Lower leg skin (tissue), 4 donors: ENCODE results near the gene JAML. TPM values are rescaled to one million over a fixed set of nuclear protein-coding genes. Genes with fewer than 3 reads are reported as not detected.

Source experiments
- DNase-seq, 2 donors: peaks; one replicate each; pipeline ENCODE4 v3.0.0-alpha.2; 2019; ENCODE audit warnings: low spot score in 2 of 2
- H3K4me3 ChIP-seq: fragments of 200-600 bp; sonication (generic); 2 replicates; pipeline ENCODE4 v1.5.1; 2017; ENCODE audit warnings: mild to moderate bottlenecking, low read depth; ENCODE audit not compliant: poor library complexity, severe bottlenecking
- CTCF ChIP-seq, 3 donors: fragments of 450-650 bp; IDR thresholded peaks; one replicate each; pipeline ENCODE4 v1.5.1; 2016; ENCODE audit warnings: antibody characterized with exemption in 3 of 3, mild to moderate bottlenecking in 3 of 3, moderate library complexity in 2 of 3
- POLR2A ChIP-seq, 2 donors: fragments of 450-650 bp; IDR thresholded peaks; one replicate each; pipeline ENCODE4 v1.6.1; 2016 to 2017; ENCODE audit warnings: antibody characterized with exemption in 2 of 2, mild to moderate bottlenecking in 1 of 2, moderate library complexity in 1 of 2
- WGBS, 2 donors: methylation state at CpG; one replicate each; pipeline ENCODE4 v1.1.5; 2018; 5-methylcytosine and 5-hydroxymethylcytosine counted together
- intact Hi-C: fragments of 100-400 bp; cut with DNase I; formaldehyde crosslinking; loops from one replicate; pipeline ENCODE4 v1.15.0; 2023; ENCODE audit warnings: low total_unique reads
- total RNA-seq, 4 donors: library from RNA; depleted of rRNA; stranded (reverse); fragments of >200 nt; gene quantifications; one replicate each; pipeline ENCODE4 v1.1.0, GENCODE V29; 2016

The JAML gene
- total RNA-seq, 4 donors from 2014 or later = 0.42 to 3.0 (median 0.61) TPM

GRCh38 chr11:118258410-118258809, 33.6 kb upstream of the JAML start:
- TF ChIP-seq POLR2A (IDR thresholded peaks at IDR 0.05) (no peak), CTCF (IDR thresholded peaks at IDR 0.05) (no peak)
- intact Hi-C loops = no loop called here
- DNase-seq = no peak
- 0% methylated on average over 1 of the region's 1 CpG for WGBS, 2 donors
- no peak overlapping the region for H3K4me3 ChIP-seq

GRCh38 chr11:118252688-118253087, 27.9 kb upstream of the JAML start:
- H3K4me3 ChIP-seq = no peak overlapping the region
- TF ChIP-seq POLR2A (IDR thresholded peaks at IDR 0.05) (no peak), CTCF (IDR thresholded peaks at IDR 0.05) (no peak)
- 68 to 71% methylated on average over 3 of the region's 3 CpGs for WGBS, 2 donors
- DNase-seq = no peak
- intact Hi-C loops = no loop called here

GRCh38 chr11:118251858-118252652, 27.2 kb upstream of the JAML start, which contains the start of gene MPZL3:
Gene MPZL3 (minus strand): TSS chr11:118252365. CDS start chr11:118252294, 71 bp downstream.
- TF ChIP-seq CTCF (IDR thresholded peaks at IDR 0.05) = no peak
- no peak for TF ChIP-seq POLR2A (IDR thresholded peaks at IDR 0.05)
- intact Hi-C loops = no loop called here
- DNase-seq = peak; percentile 89 to 93
- H3K4me3 ChIP-seq = peak within 1 kb of the TSS; percentile 70
- 3 to 4% methylated on average over 33 of the region's 33 CpGs for WGBS, 2 donors

GRCh38 chr11:118247041-118247440, 22.2 kb upstream of the JAML start:
- DNase-seq = no peak
- no peak for TF ChIP-seq CTCF (IDR thresholded peaks at IDR 0.05)
- TF ChIP-seq POLR2A (IDR thresholded peaks at IDR 0.05) = no peak
- intact Hi-C loops = no loop called here
- H3K4me3 ChIP-seq = no peak overlapping the region
- 68 to 73% methylated on average over 1 of the region's 1 CpG for WGBS, 2 donors

- no peak for TF ChIP-seq POLR2A (IDR thresholded peaks at IDR 0.05)
- no peak for DNase-seq
- intact Hi-C loops = no loop called here
- 78 to 87% methylated on average over 3 of the region's 3 CpGs for WGBS, 2 donors
- H3K4me3 ChIP-seq = no peak overlapping the region
Measured at GRCh38 chr11:118245936-118246562, 21.2 kb upstream of the JAML start.

GRCh38 chr11:118243993-118244762, 19.4 kb upstream of the JAML start:
- intact Hi-C loops = no loop called here
- 84 to 88% methylated on average over 3 of the region's 3 CpGs for WGBS, 2 donors
- TF ChIP-seq POLR2A (IDR thresholded peaks at IDR 0.05) = no peak
- no peak for TF ChIP-seq CTCF (IDR thresholded peaks at IDR 0.05)
- no peak for DNase-seq
- H3K4me3 ChIP-seq = no peak overlapping the region
